GM12874 (cell line): ENCODE data around the gene MMD.

Source experiments
- TF ChIP-seq, protein P1 (sequence below): IDR thresholded peaks from 2 replicates; pipeline ENCODE4 v1.5.1; 2011; ENCODE audit warnings: low read depth, mild to moderate bottlenecking, control low read depth, low read length, moderate library complexity; ENCODE audit not compliant: insufficient read depth

The MMD gene

DNA sequence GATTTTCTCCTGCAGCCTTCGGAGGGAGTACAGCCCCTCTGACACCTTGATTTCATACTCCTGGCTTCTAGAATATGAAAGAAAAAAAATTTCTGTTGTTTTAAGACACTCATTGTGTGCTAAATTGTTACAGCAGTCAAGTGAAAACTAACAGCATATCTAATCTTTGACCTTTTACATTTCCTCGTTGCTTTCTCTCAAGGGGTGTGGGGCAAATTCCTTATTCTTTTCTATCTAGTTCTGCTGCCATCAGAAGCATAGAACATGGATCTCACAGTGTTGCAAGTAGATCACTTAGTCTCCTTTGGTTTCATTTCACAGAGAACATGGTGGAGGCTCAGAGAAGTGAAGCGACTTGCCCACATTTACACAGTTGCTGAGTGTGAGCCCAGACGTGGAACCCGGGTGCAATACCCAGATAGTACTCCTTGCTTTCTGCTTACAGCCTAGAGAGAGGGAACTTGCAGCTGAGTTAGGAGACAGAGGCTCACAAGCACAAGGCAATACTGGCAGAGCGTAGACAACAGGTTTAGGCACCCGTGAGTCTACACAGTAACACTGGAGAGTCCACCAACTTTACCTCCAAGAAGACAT, 28.7 kb upstream of the MMD start:
- TF ChIP-seq, protein P1, sequence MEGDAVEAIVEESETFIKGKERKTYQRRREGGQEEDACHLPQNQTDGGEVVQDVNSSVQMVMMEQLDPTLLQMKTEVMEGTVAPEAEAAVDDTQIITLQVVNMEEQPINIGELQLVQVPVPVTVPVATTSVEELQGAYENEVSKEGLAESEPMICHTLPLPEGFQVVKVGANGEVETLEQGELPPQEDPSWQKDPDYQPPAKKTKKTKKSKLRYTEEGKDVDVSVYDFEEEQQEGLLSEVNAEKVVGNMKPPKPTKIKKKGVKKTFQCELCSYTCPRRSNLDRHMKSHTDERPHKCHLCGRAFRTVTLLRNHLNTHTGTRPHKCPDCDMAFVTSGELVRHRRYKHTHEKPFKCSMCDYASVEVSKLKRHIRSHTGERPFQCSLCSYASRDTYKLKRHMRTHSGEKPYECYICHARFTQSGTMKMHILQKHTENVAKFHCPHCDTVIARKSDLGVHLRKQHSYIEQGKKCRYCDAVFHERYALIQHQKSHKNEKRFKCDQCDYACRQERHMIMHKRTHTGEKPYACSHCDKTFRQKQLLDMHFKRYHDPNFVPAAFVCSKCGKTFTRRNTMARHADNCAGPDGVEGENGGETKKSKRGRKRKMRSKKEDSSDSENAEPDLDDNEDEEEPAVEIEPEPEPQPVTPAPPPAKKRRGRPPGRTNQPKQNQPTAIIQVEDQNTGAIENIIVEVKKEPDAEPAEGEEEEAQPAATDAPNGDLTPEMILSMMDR, result no peak

- TF ChIP-seq, protein P1, result no peak
These were observed 27.0 kb upstream of the MMD start for GRCh38 chr17:55448681-55449080.

- TF ChIP-seq, protein P1, result no peak
These were observed 25.1 kb upstream of the MMD start for GRCh38 chr17:55446581-55447205.

- TF ChIP-seq, protein P1, result no peak
These were observed 23.1 kb upstream of the MMD start for GRCh38 chr17:55444471-55445441.

GRCh38 chr17:55443904-55444303, 22.3 kb upstream of the MMD start:
- TF ChIP-seq, protein P1, result no peak

DNA sequence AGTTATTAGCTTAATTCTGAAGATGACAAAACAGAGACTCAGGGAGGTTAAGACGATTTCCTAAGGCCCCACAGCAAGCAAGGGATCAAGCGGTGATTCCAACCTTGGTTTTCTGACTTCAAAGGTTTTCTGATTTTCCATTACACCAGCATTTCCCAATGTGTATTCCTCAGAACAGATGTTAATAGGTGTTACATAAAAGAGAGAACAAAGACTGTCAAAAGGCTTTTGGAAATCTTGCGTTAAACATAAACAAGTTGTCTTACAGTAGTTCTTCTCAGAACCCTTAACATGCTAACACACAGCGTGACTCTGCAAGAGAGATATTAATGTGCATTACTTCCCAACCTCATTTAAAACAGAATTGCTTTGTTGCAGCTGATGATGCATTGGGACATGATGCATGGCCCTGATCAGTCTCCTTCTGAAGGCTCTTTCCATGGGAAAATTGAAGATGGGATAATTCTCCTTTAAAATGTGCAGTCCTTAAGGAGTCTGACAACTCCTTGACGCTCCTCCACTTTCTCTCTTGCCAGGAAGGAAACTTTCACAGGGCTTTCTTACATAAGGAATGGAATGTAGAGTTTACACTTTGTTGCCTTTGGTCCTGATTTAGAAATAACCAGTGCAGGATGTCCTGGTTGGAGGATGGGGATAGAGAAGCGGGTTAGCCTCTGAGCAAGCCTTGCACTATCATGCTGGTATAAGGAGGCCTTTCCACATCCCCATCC, 21.5 kb upstream of the MMD start:
- TF ChIP-seq, protein P1, result no peak
